Dendritic cell treated with granulocyte-macrophage colony-stimulating factor and Interleukin-4, amounts not matched to agents 40 ng/mL and 50 ng/mL, for 4 days (primary cell): ENCODE data around the gene TOP1.
A peak's percentile ranks its signal among the peaks of the same experiment; 100 is the strongest.

Experiments used
- H3K27ac Mint-ChIP-seq: one replicate; pipeline ENCODE4 v1.8.0; 2022; ENCODE audit warnings: mild to moderate bottlenecking, mixed read lengths
- H3K27me3 Mint-ChIP-seq: one replicate; pipeline ENCODE4 v1.8.0; 2022; ENCODE audit warnings: mild to moderate bottlenecking, mixed read lengths
- H3K36me3 Mint-ChIP-seq: one replicate; pipeline ENCODE4 v1.8.0; 2022; ENCODE audit warnings: low read depth, mixed read lengths
- H3K4me1 Mint-ChIP-seq: one replicate; pipeline ENCODE4 v1.8.0; 2022; ENCODE audit warnings: low read depth, mixed read lengths
- H3K4me3 Mint-ChIP-seq: one replicate; pipeline ENCODE4 v1.8.0; 2022; ENCODE audit warnings: mild to moderate bottlenecking, moderate library complexity, mixed read lengths
- H3K9me3 Mint-ChIP-seq: one replicate; pipeline ENCODE4 v1.8.0; 2022; ENCODE audit warnings: mixed read lengths
- intact Hi-C: fragments of 100-400 bp; cut with micrococcal nuclease; formaldehyde crosslinking; loops from one replicate; pipeline ENCODE4 v1.15.0; 2022

Gene TOP1

DNA sequence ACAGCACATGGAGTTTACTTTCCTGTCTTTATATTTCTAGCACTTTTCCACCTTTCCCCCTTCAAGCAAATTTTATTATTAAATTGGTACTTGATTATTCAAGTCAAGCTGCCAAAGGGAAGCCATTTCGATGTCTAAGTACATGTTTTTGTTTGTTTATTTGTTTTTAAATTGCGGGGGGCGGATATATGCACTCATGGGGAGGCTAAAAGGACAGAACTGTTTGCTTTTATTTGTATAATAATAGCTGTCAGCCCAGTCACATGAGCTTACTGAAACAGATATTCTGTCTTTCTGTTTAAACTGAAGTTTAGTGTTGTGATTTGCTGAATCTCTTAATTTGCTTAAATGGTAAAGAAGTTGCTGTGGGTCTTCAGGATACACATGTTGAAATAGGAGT, 59.2 kb downstream of the TOP1 start:
- peaks cover 16% of the 10 kb centered on the region for H3K4me1 Mint-ChIP-seq
- H3K36me3 Mint-ChIP-seq: peaks cover 95% of the 10 kb centered on the region
- no peak overlapping the region for H3K4me3 Mint-ChIP-seq
- no peaks in the 10 kb centered on the region for H3K9me3 Mint-ChIP-seq
- intact Hi-C loops: loop anchor here (10.0 kb wide), 1 partner anchor 53 kb away; no protein-coding TSS in a partner anchor
- no peak overlapping the region for H3K27ac Mint-ChIP-seq
- no peaks in the 10 kb centered on the region for H3K27me3 Mint-ChIP-seq

GRCh38 chr20:41089555-41089954, 60.9 kb downstream of the TOP1 start:
- H3K9me3 Mint-ChIP-seq: no peaks in the 10 kb centered on the region
- intact Hi-C loops: loop anchor here (10.0 kb wide), 1 partner anchor 55 kb away; no protein-coding TSS in a partner anchor
- no peak overlapping the region for H3K4me3 Mint-ChIP-seq
- H3K4me1 Mint-ChIP-seq: peaks cover 15% of the 10 kb centered on the region
- H3K27ac Mint-ChIP-seq: no peak overlapping the region
- peaks cover 92% of the 10 kb centered on the region for H3K36me3 Mint-ChIP-seq
- H3K27me3 Mint-ChIP-seq: no peaks in the 10 kb centered on the region

DNA sequence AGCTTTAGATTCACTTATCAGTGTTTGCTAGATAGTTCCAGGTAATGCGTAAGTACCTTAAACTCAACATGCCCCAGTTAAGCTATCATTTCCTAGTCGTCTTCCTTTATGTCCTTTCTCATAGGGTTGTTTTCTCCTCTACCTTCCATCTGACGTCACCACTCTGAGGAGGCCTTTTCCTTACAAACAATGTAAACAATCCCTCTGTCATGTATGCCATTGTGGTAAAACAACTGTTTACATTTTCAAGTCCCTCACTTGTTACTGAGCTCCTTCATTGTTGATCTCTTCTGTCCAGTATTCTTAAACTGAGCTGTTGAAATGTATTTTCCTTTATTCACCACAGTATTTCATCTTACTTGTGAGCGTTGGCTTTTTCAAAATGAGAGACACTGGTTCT, 63.3 kb downstream of the TOP1 start:
- Mint-ChIP-seq H3K4me3 (no peak overlapping the region), H3K27ac (no peak overlapping the region), H3K4me1 (peaks cover 5% of the 10 kb centered on the region), H3K27me3 (no peaks in the 10 kb centered on the region), H3K36me3 (peaks cover 94% of the 10 kb centered on the region), H3K9me3 (no peaks in the 10 kb centered on the region)
- intact Hi-C loops: no loop called here

DNA sequence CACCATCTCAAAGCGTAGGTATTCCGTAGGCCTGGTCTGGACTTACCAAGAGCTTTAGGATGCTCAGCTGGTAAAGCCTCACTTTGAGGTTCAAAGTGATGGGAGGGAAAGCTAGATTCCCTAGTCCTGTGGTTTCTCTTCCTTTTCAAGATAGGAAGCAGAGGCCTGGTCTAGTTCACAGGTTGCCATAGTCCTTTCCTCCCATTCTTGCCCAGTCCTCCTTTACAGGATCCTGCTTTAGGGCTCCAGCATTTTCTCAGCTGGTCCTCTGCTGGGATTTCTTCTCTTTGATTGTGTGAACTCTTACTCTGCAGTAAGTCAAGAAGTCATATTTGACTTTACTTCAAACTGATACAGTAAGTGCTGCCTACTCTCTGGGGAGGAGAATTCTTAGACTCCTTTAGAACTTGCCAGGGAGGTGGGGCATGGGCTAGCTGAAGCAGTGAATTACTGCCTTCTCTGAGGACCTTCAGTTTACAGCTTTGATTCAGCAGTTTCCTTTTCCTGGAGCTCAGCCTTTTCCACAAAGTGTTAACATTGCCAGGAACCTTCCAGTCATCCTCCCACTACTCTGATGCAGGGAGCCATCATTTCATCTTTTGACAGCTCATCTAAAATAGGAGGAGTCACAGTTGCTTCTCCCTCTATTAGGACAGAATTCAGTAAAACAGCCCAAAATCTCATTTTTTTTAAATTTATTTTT, 65.9 kb downstream of the TOP1 start:
- H3K27me3 Mint-ChIP-seq: no peaks in the 10 kb centered on the region
- H3K4me1 Mint-ChIP-seq: peaks cover under 1% of the 10 kb centered on the region
- H3K36me3 Mint-ChIP-seq: peaks cover 94% of the 10 kb centered on the region
- no peak overlapping the region for H3K27ac Mint-ChIP-seq
- intact Hi-C loops: loop anchor here (1.0 kb wide), 2 partner anchors 103 to 126 kb away; no protein-coding TSS in a partner anchor
- H3K9me3 Mint-ChIP-seq: no peaks in the 10 kb centered on the region
- H3K4me3 Mint-ChIP-seq: no peak overlapping the region

- Mint-ChIP-seq H3K36me3 (peaks cover 94% of the 10 kb centered on the region), H3K27ac (no peak overlapping the region), H3K27me3 (no peaks in the 10 kb centered on the region), H3K4me1 (no peaks in the 10 kb centered on the region), H3K4me3 (no peak overlapping the region), H3K9me3 (no peaks in the 10 kb centered on the region)
- intact Hi-C loops: loop anchor here (1.0 kb wide), 2 partner anchors 104 to 127 kb away; no protein-coding TSS in a partner anchor
Observed at GRCh38 chr20:41095110-41095969, 66.7 kb downstream of the TOP1 start.

DNA sequence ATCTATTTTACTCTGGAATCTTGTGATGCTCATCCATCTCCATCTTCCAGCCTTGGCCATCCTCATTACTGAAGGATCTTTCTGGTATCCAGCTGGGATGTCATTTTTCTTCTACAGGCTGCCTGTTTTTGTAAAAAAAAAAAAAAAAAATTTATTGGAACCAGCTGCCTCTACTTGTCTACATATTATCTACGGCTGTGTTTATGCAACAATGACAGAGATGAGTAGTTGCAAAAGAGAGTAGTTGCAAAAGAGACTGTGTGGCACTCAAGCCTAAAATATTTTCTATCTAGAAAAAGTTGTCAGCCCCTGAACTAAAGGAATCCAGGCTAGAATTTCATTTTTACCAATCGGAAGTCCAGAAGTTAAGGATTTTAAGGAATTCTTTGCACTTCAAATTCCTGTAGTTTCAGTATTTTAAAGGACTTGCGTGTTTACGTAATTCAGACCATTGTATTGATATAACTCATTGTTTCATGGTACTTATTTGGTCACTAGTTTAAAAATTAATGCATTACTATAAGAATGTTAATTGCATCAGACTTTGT, 70.2 kb downstream of the TOP1 start:
- no peak overlapping the region for H3K27ac Mint-ChIP-seq
- no peaks in the 10 kb centered on the region for H3K9me3 Mint-ChIP-seq
- H3K36me3 Mint-ChIP-seq: peaks cover 94% of the 10 kb centered on the region
- H3K4me3 Mint-ChIP-seq: no peak overlapping the region
- H3K4me1 Mint-ChIP-seq: no peaks in the 10 kb centered on the region
- H3K27me3 Mint-ChIP-seq: no peaks in the 10 kb centered on the region
- intact Hi-C loops: no loop called here

DNA sequence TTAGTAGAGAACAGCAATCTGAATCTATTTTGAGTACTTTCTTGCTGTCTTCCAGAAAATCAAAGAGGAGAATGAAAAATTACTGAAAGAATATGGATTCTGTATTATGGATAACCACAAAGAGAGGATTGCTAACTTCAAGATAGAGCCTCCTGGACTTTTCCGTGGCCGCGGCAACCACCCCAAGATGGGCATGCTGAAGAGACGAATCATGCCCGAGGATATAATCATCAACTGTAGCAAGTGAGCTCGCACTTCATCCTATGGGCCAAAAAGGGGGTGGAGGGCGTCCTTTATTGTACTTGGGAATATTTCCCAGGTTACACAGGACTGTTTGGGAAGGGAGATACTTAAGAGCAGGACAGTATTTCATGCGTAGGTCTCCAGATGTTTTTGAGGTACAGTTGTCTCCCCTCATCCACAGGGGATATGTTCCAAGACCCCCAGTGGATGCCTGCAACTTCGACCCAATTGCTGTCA, 71.4 kb downstream of the TOP1 start:
- intact Hi-C loops: no loop called here
- Mint-ChIP-seq H3K4me1 (no peaks in the 10 kb centered on the region), H3K36me3 (peaks cover 96% of the 10 kb centered on the region), H3K27me3 (no peaks in the 10 kb centered on the region), H3K4me3 (no peak overlapping the region), H3K9me3 (no peaks in the 10 kb centered on the region), H3K27ac (no peak overlapping the region)

DNA sequence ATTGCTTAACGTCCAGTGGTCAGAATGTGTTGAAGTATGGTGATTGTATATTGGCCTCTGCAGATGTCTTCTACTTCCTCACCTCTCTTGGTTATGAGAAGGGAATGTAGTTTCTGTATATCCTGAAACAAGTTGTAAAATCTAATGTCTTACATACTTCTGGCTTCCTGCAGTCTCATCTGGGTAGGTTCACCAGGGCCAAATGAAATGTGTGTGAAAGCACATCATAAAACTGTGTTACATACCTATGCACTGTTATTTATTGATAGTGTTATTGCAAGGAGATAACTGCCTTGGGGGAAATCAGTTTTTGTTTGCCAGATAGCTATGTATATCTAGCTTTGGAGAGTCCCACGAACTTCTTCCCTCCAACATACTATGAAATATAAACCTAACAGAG, 73.0 kb downstream of the TOP1 start:
- Mint-ChIP-seq H3K9me3 (no peaks in the 10 kb centered on the region), H3K4me3 (no peak overlapping the region), H3K27ac (no peak overlapping the region), H3K27me3 (no peaks in the 10 kb centered on the region), H3K4me1 (no peaks in the 10 kb centered on the region), H3K36me3 (peaks cover 97% of the 10 kb centered on the region)
- intact Hi-C loops: no loop called here

GRCh38 chr20:41108531-41108930, 79.9 kb downstream of the TOP1 start:
- Mint-ChIP-seq H3K4me3 (no peak overlapping the region), H3K36me3 (peaks cover 98% of the 10 kb centered on the region), H3K27me3 (no peaks in the 10 kb centered on the region), H3K9me3 (no peaks in the 10 kb centered on the region), H3K27ac (no peak overlapping the region), H3K4me1 (peaks cover 7% of the 10 kb centered on the region)
- intact Hi-C loops: no loop called here

DNA sequence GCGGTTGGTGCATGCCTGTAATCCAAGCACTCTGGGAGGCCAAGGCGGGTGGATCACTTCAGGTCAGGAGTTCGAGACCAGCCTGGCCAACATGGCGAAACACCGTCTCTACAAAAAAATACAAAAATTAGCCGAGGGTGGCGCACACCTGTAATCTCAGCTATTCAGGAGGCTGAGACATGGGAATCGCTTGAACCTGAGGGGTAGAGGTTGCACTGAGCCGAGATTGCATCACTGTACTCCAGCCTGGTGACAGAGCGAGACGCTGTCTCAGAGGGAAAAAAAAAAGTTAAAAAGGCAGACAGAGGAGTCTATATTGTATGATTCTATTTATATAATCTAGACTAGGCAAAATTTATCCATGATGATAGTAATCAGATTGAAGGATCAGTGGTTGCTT, 81.4 kb downstream of the TOP1 start:
- peaks cover 100% of the 10 kb centered on the region for H3K36me3 Mint-ChIP-seq
- H3K9me3 Mint-ChIP-seq: no peaks in the 10 kb centered on the region
- H3K27me3 Mint-ChIP-seq: no peaks in the 10 kb centered on the region
- H3K27ac Mint-ChIP-seq: no peak overlapping the region
- no peak overlapping the region for H3K4me3 Mint-ChIP-seq
- peaks cover 7% of the 10 kb centered on the region for H3K4me1 Mint-ChIP-seq
- intact Hi-C loops: no loop called here

DNA sequence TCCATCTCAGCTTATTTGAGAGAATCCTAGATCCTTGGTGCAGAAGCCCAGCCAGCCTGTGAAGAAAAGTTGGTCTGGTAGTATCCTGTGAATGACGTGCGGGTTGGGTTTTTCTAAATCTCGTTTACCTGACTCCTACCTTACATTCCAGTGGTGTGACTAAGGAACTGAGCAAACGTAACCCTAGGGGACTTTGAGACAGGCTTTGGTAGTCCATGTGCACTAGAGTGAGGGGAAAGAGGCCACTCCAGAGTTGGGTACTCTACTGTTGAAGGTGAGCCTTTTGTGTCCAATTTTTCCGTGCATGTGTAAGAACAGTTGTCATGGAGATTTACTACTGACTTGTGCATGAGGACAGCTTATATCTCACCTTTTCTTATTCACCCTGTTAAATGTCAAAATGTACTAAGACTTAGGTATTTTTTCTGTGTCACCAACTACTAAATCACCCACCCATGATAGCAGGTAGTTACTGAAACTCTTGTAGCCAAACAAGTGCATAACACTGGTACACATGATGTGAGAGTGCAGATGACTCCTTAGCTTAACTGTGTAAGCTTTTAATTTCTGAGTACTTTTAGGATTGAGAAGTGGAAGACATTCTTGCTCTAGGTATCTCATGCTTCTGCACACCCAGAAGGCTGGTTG, 82.4 kb downstream of the TOP1 start:
- no peak overlapping the region for H3K4me3 Mint-ChIP-seq
- intact Hi-C loops: no loop called here
- peaks cover 100% of the 10 kb centered on the region for H3K36me3 Mint-ChIP-seq
- H3K27me3 Mint-ChIP-seq: no peaks in the 10 kb centered on the region
- H3K4me1 Mint-ChIP-seq: peaks cover 7% of the 10 kb centered on the region
- no peak overlapping the region for H3K27ac Mint-ChIP-seq
- no peaks in the 10 kb centered on the region for H3K9me3 Mint-ChIP-seq

GRCh38 chr20:41111578-41111951, 82.9 kb downstream of the TOP1 start:
- no peaks in the 10 kb centered on the region for H3K27me3 Mint-ChIP-seq
- H3K9me3 Mint-ChIP-seq: no peaks in the 10 kb centered on the region
- intact Hi-C loops: no loop called here
- no peak overlapping the region for H3K4me3 Mint-ChIP-seq
- peaks cover 7% of the 10 kb centered on the region for H3K4me1 Mint-ChIP-seq
- peak overlapping the region; percentile 13 for H3K27ac Mint-ChIP-seq
- H3K36me3 Mint-ChIP-seq: peaks cover 100% of the 10 kb centered on the region

GRCh38 chr20:41116282-41116956, 87.8 kb downstream of the TOP1 start:
- Mint-ChIP-seq H3K27ac (no peak overlapping the region), H3K36me3 (peaks cover 97% of the 10 kb centered on the region), H3K9me3 (no peaks in the 10 kb centered on the region), H3K4me3 (no peak overlapping the region), H3K4me1 (peaks cover 7% of the 10 kb centered on the region), H3K27me3 (no peaks in the 10 kb centered on the region)
- intact Hi-C loops: no loop called here
